HepG2 (cell line): Measurements from ENCODE around the gene CRYBA2. TPM values are rescaled to one million over a fixed set of nuclear protein-coding genes. Genes with fewer than 3 reads are reported as not detected.

Experiments used
- CBX5 ChIP-seq: sonication (generic); formaldehyde crosslinking; IDR thresholded peaks from 2 replicates; pipeline ENCODE4 v1.4.0; 2020; ENCODE audit warnings: missing genetic modification reagents, borderline replicate concordance
- CSRNP2 ChIP-seq: sonication (generic); formaldehyde crosslinking; conservative IDR thresholded peaks from 2 replicates; pipeline ENCODE4 v1.8.0; 2022; ENCODE audit warnings: low read depth, missing genetic modification reagents
- IRF1 ChIP-seq: sonication (generic); formaldehyde crosslinking; IDR thresholded peaks from 2 replicates; pipeline ENCODE4 v1.4.0; 2020; ENCODE audit warnings: low read depth, mild to moderate bottlenecking, missing genetic modification reagents
- KLF13 ChIP-seq: sonication (generic); formaldehyde crosslinking; IDR thresholded peaks from 2 replicates; pipeline ENCODE4 v1.4.0; 2020; ENCODE audit warnings: mild to moderate bottlenecking, missing genetic modification reagents
- RARA ChIP-seq: IDR thresholded peaks from 2 replicates; pipeline ENCODE4 v1.6.1; 2016; ENCODE audit warnings: missing genetic modification reagents, missing compliant biosample characterization
- ZFYVE20 ChIP-seq: sonication (generic); formaldehyde crosslinking; IDR thresholded peaks from 2 replicates; pipeline ENCODE4 v1.8.0; 2023; ENCODE audit warnings: low read depth, mild to moderate bottlenecking, moderate library complexity, missing genetic modification reagents, borderline replicate concordance
- ZNF343 ChIP-seq: sonication (generic); formaldehyde crosslinking; IDR thresholded peaks from 2 replicates; pipeline ENCODE4 v1.4.0; 2020; ENCODE audit warnings: mild to moderate bottlenecking, missing genetic modification reagents
- ZNF687 ChIP-seq: sonication (generic); formaldehyde crosslinking; IDR thresholded peaks from 2 replicates; pipeline ENCODE4 v1.5.1; 2020; ENCODE audit warnings: mild to moderate bottlenecking, missing genetic modification reagents, moderate library complexity
- ZNF768 ChIP-seq: sonication (generic); formaldehyde crosslinking; IDR thresholded peaks from 2 replicates; pipeline ENCODE4 v1.4.0; 2020; ENCODE audit warnings: missing genetic modification reagents
- ZNF772 ChIP-seq: sonication (generic); formaldehyde crosslinking; IDR thresholded peaks from 2 replicates; pipeline ENCODE4 v1.5.0; 2020; ENCODE audit warnings: mild to moderate bottlenecking, missing genetic modification reagents
- ZNF788 ChIP-seq: sonication (generic); formaldehyde crosslinking; IDR thresholded peaks from 2 replicates; pipeline ENCODE4 v1.5.0; 2020; ENCODE audit warnings: mild to moderate bottlenecking, missing genetic modification reagents, borderline replicate concordance
- polyA plus RNA-seq, 8 experiments: library from polyadenylated mRNA; depleted of rRNA in 3 of 8; stranded (reverse) in 7 of 8; unstranded in 1 of 8; fragments of >200 nt; fragmentation: Illumina TruSeq in 4 of 8; extraction: Trizol in 4 of 8; gene quantifications; 2 replicates each; pipeline versions ENCODE4 v1.2.1 to v1.2.3, GENCODE V29; 2011 to 2016; ENCODE audit warnings: low read depth in 4 of 8, missing spikeins in 1 of 8, mixed read lengths in 1 of 8; ENCODE audit not compliant: insufficient read depth in 1 of 8
- total RNA-seq, 5 experiments: library from RNA; depleted of rRNA; stranded (reverse); fragments of >200 nt; fragmentation: Illumina TruSeq; extraction: Trizol; gene quantifications; 2 replicates each; pipeline ENCODE4 v1.2.3, GENCODE V29; 2016; ENCODE audit warnings: low read depth in 1 of 5

CRYBA2 gene
- total and polyA plus RNA-seq, 2 of the 13 experiments (the other 11 are each of a cell fraction or from before 2014, with no cell fraction given), result not detected

GRCh38 chr2:219028996-219029828 is 36.0 kb upstream of the CRYBA2 start (continued):
- TF ChIP-seq CBX5 (0 out of 2 replicates have a peak, but pooled peaks have one; percentile 20), RARA (CRISPR knock-in tag) (no peak), CSRNP2 (CRISPR knock-in tag) (no peak), ZNF788 (0 out of 2 replicates have a peak, but pooled peaks have one; percentile 51), ZNF343 (CRISPR knock-in tag) (0 out of 2 replicates have a peak, but pooled peaks have one; percentile 25), ZNF768 (CRISPR knock-in tag) (0 out of 2 replicates have a peak, but pooled peaks have one; percentile 7), ZNF687 (CRISPR knock-in tag) (peak; percentile 22), IRF1 (CRISPR knock-in tag) (peak; percentile 23; the same call in 1 of the 2 replicates), ZNF772 (CRISPR knock-in tag) (0 out of 2 replicates have a peak, but pooled peaks have one; percentile 45), KLF13 (CRISPR knock-in tag) (0 out of 2 replicates have a peak, but pooled peaks have one; percentile 41), ZFYVE20 (CRISPR knock-in tag) (no peak)
